ENCODE results near the gene DELE1. TPM values are rescaled to one million over a fixed set of nuclear protein-coding genes. Genes with fewer than 3 reads are reported as not detected.

Gene DELE1
- total RNA-seq, 1 donor from 2014 or later, result 108 TPM

- H3K27me3 Mint-ChIP-seq (ENCODE audit: unreplicated experiment), result no peaks in the 10 kb centered on the region
- TF ChIP-seq CTCF (IDR thresholded peaks at IDR 0.05; ENCODE audit: partially characterized antibody, unreplicated experiment), result no peak
- H3K27ac Mint-ChIP-seq (ENCODE audit: unreplicated experiment), result no peak overlapping the region
- no peak for DNase-seq
- no peak overlapping the region for H3K4me3 Mint-ChIP-seq (ENCODE audit: unreplicated experiment)
- H3K36me3 Mint-ChIP-seq (ENCODE audit: unreplicated experiment), result no peaks in the 10 kb centered on the region
- peaks cover 3% of the 10 kb centered on the region for H3K9me3 Mint-ChIP-seq (ENCODE audit: unreplicated experiment)
- H3K4me1 Mint-ChIP-seq (ENCODE audit: low read depth, unreplicated experiment), result no peaks in the 10 kb centered on the region
Observed at GRCh38 chr5:141906517-141906916, 17.2 kb upstream of the DELE1 start.

- no peak overlapping the region for H3K27ac Mint-ChIP-seq (ENCODE audit: unreplicated experiment)
- no peaks in the 10 kb centered on the region for H3K4me1 Mint-ChIP-seq (ENCODE audit: low read depth, unreplicated experiment)
- H3K9me3 Mint-ChIP-seq (ENCODE audit: unreplicated experiment), result no peaks in the 10 kb centered on the region
- H3K27me3 Mint-ChIP-seq (ENCODE audit: unreplicated experiment), result no peaks in the 10 kb centered on the region
- H3K36me3 Mint-ChIP-seq (ENCODE audit: unreplicated experiment), result no peaks in the 10 kb centered on the region
- no peak for DNase-seq
- TF ChIP-seq CTCF (IDR thresholded peaks at IDR 0.05; ENCODE audit: partially characterized antibody, unreplicated experiment), result no peak
- no peak overlapping the region for H3K4me3 Mint-ChIP-seq (ENCODE audit: unreplicated experiment)
Observed at GRCh38 chr5:141906972-141907371, 16.7 kb upstream of the DELE1 start.

- H3K4me3 Mint-ChIP-seq (ENCODE audit: unreplicated experiment), result no peak overlapping the region
- no peaks in the 10 kb centered on the region for H3K36me3 Mint-ChIP-seq (ENCODE audit: unreplicated experiment)
- H3K4me1 Mint-ChIP-seq (ENCODE audit: low read depth, unreplicated experiment), result peaks cover 3% of the 10 kb centered on the region
- H3K27ac Mint-ChIP-seq (ENCODE audit: unreplicated experiment), result no peak overlapping the region
- peaks cover 5% of the 10 kb centered on the region for H3K27me3 Mint-ChIP-seq (ENCODE audit: unreplicated experiment)
- no peak for DNase-seq
- no peaks in the 10 kb centered on the region for H3K9me3 Mint-ChIP-seq (ENCODE audit: unreplicated experiment)
- TF ChIP-seq CTCF (IDR thresholded peaks at IDR 0.05; ENCODE audit: partially characterized antibody, unreplicated experiment), result no peak
Observed at GRCh38 chr5:141908796-141909195, 14.9 kb upstream of the DELE1 start.

- H3K27ac Mint-ChIP-seq (ENCODE audit: unreplicated experiment), result no peak overlapping the region
- H3K27me3 Mint-ChIP-seq (ENCODE audit: unreplicated experiment), result peaks cover 5% of the 10 kb centered on the region
- H3K4me1 Mint-ChIP-seq (ENCODE audit: low read depth, unreplicated experiment), result peaks cover 3% of the 10 kb centered on the region
- H3K36me3 Mint-ChIP-seq (ENCODE audit: unreplicated experiment), result no peaks in the 10 kb centered on the region
- TF ChIP-seq CTCF (IDR thresholded peaks at IDR 0.05; ENCODE audit: partially characterized antibody, unreplicated experiment), result no peak
- DNase-seq, result no peak
- H3K9me3 Mint-ChIP-seq (ENCODE audit: unreplicated experiment), result no peaks in the 10 kb centered on the region
- H3K4me3 Mint-ChIP-seq (ENCODE audit: unreplicated experiment), result no peak overlapping the region
Observed at GRCh38 chr5:141909212-141909611, 14.5 kb upstream of the DELE1 start.

- H3K4me3 Mint-ChIP-seq (ENCODE audit: unreplicated experiment), result no peak overlapping the region
- DNase-seq, result no peak
- no peak for TF ChIP-seq CTCF (IDR thresholded peaks at IDR 0.05; ENCODE audit: partially characterized antibody, unreplicated experiment)
Observed at GRCh38 chr5:141910271-141910673, 13.4 kb upstream of the DELE1 start.

More at GRCh38 chr5:141910271-141910673, 13.4 kb upstream of the DELE1 start:
- peaks cover 5% of the 10 kb centered on the region for H3K27me3 Mint-ChIP-seq (ENCODE audit: unreplicated experiment)
- peaks cover 4% of the 10 kb centered on the region for H3K4me1 Mint-ChIP-seq (ENCODE audit: low read depth, unreplicated experiment)
- H3K36me3 Mint-ChIP-seq (ENCODE audit: unreplicated experiment), result peaks cover 5% of the 10 kb centered on the region
- no peaks in the 10 kb centered on the region for H3K9me3 Mint-ChIP-seq (ENCODE audit: unreplicated experiment)
- no peak overlapping the region for H3K27ac Mint-ChIP-seq (ENCODE audit: unreplicated experiment)

All from glutamatergic neuron (in vitro differentiated cells).